Measurements from ENCODE around the gene MPRIP. TPM values are rescaled to one million over a fixed set of nuclear protein-coding genes. Genes with fewer than 3 reads are reported as not detected.
A peak's percentile ranks its signal among the peaks of the same experiment; 100 is the strongest.

MPRIP gene
- total RNA-seq, 1 experiment from 2014 or later: 199 TPM

DNA sequence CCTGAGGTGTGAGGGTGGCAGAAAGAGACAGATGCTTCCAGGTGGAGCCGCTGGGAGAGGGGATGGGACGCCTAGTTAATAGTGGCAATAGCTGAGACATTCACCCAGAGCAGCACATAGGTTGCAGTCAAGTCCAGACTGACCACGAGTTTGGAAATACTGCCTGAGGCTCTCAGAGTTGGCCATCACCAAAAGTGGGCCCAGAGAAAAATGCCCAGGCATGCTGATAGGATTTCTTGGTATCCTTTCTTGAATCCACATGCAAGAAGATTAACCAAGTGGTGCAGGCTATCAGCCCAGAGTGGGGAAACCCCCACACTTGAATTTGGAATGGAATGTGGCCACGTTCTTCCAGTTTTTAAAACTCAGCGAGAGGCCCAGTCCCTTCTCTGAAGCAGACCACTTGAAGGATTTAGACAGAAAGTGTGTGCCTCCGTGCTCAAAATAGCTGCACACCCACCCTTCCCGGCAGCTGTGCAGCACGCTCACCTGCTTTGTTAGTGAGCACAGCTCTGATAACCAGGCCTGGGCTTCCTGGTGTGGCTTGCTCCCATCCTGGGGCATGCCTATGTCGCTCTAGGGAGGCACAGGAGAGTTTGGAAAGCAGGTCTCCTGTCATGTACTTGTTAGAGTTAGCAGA is 128.2 kb downstream of the MPRIP start:
- no peaks in the 10 kb centered on the region for H3K27me3 ChIP-seq (replicated peaks)
- H3K9me3 ChIP-seq (replicated peaks): no peaks in the 10 kb centered on the region
- no peak overlapping the region for H3K4me3 ChIP-seq
- peaks cover 53% of the 10 kb centered on the region for H3K4me1 ChIP-seq (replicated peaks)
- DNase-seq (ENCODE audit: low read depth in 1 of 2, low spot score in 2 of 2): no peak
- H3K27ac ChIP-seq: no peak overlapping the region
- H3K36me3 ChIP-seq: peaks cover 97% of the 10 kb centered on the region

- H3K36me3 ChIP-seq: peaks cover 97% of the 10 kb centered on the region
Measured at GRCh38 chr17:17171186-17171585, 128.9 kb downstream of the MPRIP start.

DNA sequence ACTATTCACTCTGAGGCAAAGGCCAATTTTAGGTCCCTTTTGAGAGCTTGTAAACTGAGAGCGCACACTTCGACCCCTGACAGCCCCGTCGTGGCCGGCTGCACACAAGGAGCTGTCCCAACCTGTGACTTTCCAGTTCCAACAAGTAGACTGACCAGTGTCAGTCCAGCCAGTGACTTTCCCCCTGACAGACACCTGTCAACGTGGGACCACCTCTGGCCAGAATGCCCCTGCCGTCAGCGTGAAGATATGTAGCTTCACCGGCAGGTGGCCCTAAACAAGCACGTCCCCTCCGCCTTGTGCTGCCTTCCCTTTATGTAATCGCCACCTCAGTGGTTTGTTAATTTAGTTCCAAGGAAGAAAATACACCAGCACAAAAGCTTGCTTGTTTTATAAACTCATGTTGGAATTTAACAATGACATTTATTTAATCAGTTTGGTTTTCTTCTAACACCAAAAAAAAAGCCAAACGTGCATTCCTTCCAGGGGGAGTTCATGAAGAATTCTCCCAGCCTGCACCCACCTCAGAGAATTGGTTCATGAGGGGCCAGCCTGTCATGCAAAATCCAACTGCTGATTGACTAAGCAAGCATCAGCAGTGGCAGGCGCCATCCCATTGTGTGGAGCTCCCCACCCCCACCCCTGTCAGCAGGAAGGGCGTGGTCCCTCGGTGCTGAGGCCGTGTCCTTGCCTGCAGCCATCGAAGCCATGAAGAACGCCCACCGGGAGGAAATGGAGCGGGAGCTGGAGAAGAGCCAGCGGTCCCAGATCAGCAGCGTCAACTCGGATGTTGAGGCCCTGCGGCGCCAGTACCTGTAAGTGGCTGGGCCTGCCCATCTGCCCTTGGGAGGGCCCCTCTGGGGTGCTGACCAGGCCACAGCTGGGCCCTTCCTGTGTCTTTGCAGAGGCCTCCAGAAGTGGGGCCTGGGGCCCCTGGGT is 130.0 kb downstream of the MPRIP start:
- H3K36me3 ChIP-seq: peaks cover 97% of the 10 kb centered on the region
- no peak overlapping the region for H3K4me3 ChIP-seq
- H3K27ac ChIP-seq: peak overlapping the region; percentile 53
- peaks cover 47% of the 10 kb centered on the region for H3K4me1 ChIP-seq (replicated peaks)
- DNase-seq (ENCODE audit: low read depth in 1 of 2, low spot score in 2 of 2): peak; percentile 52 to 79
- no peaks in the 10 kb centered on the region for H3K27me3 ChIP-seq (replicated peaks)
- no peaks in the 10 kb centered on the region for H3K9me3 ChIP-seq (replicated peaks)

More at GRCh38 chr17:17171186-17171585, 128.9 kb downstream of the MPRIP start:
- H3K9me3 ChIP-seq (replicated peaks): no peaks in the 10 kb centered on the region
- peak overlapping the region; percentile 53; the same call in 1 of the 2 replicates for H3K27ac ChIP-seq
- H3K4me1 ChIP-seq (replicated peaks): peaks cover 53% of the 10 kb centered on the region
- no peak overlapping the region for H3K4me3 ChIP-seq
- DNase-seq (ENCODE audit: low read depth in 1 of 2, low spot score in 2 of 2): no peak
- no peaks in the 10 kb centered on the region for H3K27me3 ChIP-seq (replicated peaks)

DNA sequence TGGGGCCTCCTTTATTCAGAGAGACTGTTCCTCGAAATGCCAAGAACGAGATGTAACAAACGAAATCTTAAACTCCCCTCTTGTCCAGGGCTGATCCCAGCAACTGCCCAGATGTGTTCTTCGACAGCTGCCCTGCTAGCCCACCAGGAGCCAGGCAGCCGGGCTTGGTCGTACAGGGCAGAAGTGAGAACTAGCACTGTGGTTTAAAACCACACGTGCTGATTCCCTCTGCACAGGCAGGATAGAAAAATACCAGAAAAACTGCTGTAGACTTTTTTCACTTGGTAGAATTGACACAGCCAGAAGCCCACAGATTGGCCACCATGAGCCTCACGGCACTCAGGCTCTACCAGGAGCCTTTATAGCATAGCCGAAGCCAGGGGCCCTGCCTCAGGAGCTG is 130.7 kb downstream of the MPRIP start:
- H3K9me3 ChIP-seq (replicated peaks): no peaks in the 10 kb centered on the region
- H3K27me3 ChIP-seq (replicated peaks): no peaks in the 10 kb centered on the region
- DNase-seq (ENCODE audit: low read depth in 1 of 2, low spot score in 2 of 2): no peak
- H3K36me3 ChIP-seq: peaks cover 97% of the 10 kb centered on the region
- H3K4me1 ChIP-seq (replicated peaks): peaks cover 40% of the 10 kb centered on the region
- peak overlapping the region; percentile 53 for H3K27ac ChIP-seq
- H3K4me3 ChIP-seq: no peak overlapping the region

DNA sequence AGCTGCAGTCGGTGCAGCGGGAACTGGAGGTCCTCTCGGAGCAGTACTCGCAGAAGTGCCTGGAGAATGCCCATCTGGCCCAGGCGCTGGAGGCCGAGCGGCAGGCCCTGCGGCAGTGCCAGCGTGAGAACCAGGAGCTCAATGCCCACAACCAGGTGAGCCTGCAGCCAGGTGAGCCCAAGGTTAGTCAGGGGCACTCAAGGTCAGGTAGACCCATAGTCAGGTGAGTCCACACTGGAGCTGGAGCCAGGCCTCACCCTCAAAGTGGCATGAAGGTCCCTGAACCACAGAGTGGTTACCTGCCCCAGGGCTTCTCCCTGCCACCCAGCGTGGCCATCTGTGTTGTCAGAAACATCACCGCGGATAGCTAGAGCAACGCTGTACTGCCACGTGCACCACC is 131.7 kb downstream of the MPRIP start:
- Histone ChIP-seq H3K27me3 (replicated peaks) (no peaks in the 10 kb centered on the region), H3K27ac (no peak overlapping the region), H3K9me3 (replicated peaks) (no peaks in the 10 kb centered on the region), H3K36me3 (peaks cover 96% of the 10 kb centered on the region), H3K4me3 (no peak overlapping the region), H3K4me1 (replicated peaks) (peaks cover 44% of the 10 kb centered on the region)
- no peak for DNase-seq (ENCODE audit: low read depth in 1 of 2, low spot score in 2 of 2)

- no peak overlapping the region for H3K4me3 ChIP-seq
- DNase-seq (ENCODE audit: low read depth in 1 of 2, low spot score in 2 of 2): no peak
- no peaks in the 10 kb centered on the region for H3K9me3 ChIP-seq (replicated peaks)
- H3K27me3 ChIP-seq (replicated peaks): no peaks in the 10 kb centered on the region
- peaks cover 96% of the 10 kb centered on the region for H3K36me3 ChIP-seq
- H3K4me1 ChIP-seq (replicated peaks): peaks cover 45% of the 10 kb centered on the region
- H3K27ac ChIP-seq: no peak overlapping the region
Measured at GRCh38 chr17:17175340-17175739, 133.1 kb downstream of the MPRIP start.

DNA sequence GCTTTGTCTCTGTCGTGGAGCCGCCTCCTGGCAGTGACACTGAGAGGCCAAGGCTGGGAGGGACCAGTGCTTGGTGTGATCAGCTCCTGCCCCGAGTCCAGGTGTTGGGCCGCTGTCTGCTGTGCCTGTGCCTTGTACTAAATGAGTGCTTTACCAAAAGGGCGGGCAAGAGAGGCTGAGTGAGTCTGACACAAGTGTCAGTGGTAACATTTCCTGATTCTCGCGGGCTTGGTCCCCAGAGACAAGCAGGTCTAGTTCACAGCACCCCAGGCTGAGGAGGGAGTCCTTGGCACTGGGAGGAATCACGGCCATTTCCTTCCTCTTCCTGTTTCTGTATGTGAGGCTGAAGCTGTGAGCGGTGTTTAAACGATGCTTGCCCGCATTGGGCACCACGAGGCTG is 133.7 kb downstream of the MPRIP start:
- peaks cover 96% of the 10 kb centered on the region for H3K36me3 ChIP-seq
- no peak for DNase-seq (ENCODE audit: low read depth in 1 of 2, low spot score in 2 of 2)
- no peak overlapping the region for H3K27ac ChIP-seq
- H3K4me3 ChIP-seq: no peak overlapping the region
- no peaks in the 10 kb centered on the region for H3K27me3 ChIP-seq (replicated peaks)
- no peaks in the 10 kb centered on the region for H3K9me3 ChIP-seq (replicated peaks)
- peaks cover 39% of the 10 kb centered on the region for H3K4me1 ChIP-seq (replicated peaks)

DNA sequence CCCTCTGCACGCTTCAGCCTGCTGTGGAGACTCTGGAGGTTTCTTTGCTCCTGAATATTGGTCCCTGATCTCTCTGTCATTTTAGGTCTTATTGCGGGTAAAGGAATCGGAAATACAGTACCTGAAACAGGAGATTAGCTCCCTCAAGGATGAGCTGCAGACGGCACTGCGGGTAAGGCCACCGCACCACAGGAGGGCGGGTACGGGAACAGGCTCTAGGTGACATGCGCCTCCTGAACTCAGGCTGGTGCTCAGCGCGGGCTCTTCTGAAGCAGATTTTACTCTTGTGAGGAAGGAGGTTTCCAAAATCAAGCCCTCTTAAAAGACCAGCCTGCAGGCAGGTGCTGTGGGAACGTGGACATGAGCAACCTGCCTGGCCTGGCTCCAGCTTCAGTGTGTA is 134.1 kb downstream of the MPRIP start:
- Histone ChIP-seq H3K36me3 (peaks cover 96% of the 10 kb centered on the region), H3K4me3 (no peak overlapping the region)

DNA sequence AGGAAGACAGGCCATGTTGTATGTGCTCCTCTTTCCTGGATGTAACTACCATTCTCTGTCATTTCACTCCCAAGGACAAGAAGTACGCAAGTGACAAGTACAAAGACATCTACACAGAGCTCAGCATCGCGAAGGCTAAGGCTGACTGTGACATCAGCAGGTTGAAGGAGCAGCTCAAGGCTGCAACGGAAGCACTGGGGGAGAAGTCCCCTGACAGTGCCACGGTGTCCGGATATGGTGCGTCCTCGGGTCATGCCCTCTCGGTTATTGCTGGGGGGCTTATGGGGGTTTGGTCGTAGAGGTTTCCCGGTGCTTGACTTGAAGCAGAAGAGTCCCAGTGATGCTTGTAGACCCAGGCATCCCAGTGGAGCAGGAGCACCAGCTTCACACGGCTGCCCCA is 134.9 kb downstream of the MPRIP start:
- Histone ChIP-seq H3K27me3 (replicated peaks) (no peaks in the 10 kb centered on the region), H3K4me3 (no peak overlapping the region), H3K27ac (no peak overlapping the region), H3K9me3 (replicated peaks) (no peaks in the 10 kb centered on the region), H3K4me1 (replicated peaks) (peaks cover 26% of the 10 kb centered on the region), H3K36me3 (peaks cover 96% of the 10 kb centered on the region)
- DNase-seq (ENCODE audit: low read depth in 1 of 2, low spot score in 2 of 2): no peak

More for the DNA sequence above, 134.1 kb downstream of the MPRIP start:
- DNase-seq (ENCODE audit: low read depth in 1 of 2, low spot score in 2 of 2): no peak
- Histone ChIP-seq H3K27me3 (replicated peaks) (no peaks in the 10 kb centered on the region), H3K27ac (no peak overlapping the region), H3K9me3 (replicated peaks) (no peaks in the 10 kb centered on the region), H3K4me1 (replicated peaks) (peaks cover 35% of the 10 kb centered on the region)

- peaks cover 15% of the 10 kb centered on the region for H3K4me1 ChIP-seq (replicated peaks)
- H3K4me3 ChIP-seq: no peak overlapping the region
- no peak for DNase-seq (ENCODE audit: low read depth in 1 of 2, low spot score in 2 of 2)
- H3K9me3 ChIP-seq (replicated peaks): no peaks in the 10 kb centered on the region
- peaks cover 96% of the 10 kb centered on the region for H3K36me3 ChIP-seq
- H3K27me3 ChIP-seq (replicated peaks): no peaks in the 10 kb centered on the region
- H3K27ac ChIP-seq: no peak overlapping the region
Measured at GRCh38 chr17:17179371-17179827, 137.1 kb downstream of the MPRIP start.

DNA sequence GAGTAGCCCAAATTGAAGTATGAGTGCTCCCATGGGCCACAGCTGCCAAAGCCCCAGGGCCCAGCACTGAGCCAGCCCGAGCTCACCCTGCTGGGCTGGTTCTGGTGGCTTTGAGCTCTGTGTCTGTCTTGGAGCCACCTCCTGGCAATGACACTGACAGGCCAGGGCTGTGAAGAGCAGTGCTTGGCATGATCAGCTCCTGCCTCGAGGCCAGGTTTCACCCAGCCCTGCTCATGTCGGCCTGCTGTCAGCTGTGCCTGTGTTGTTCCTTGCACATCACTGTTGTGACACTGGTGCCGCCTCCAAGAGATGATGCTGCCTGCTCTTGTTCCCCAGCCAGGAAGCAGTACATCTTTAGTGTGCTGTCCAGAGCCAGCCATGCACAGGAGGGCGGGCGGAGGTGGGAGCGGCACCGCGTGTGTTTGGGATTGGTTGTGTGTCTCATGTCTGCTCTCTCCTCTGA is 137.9 kb downstream of the MPRIP start:
- DNase-seq (ENCODE audit: low read depth in 1 of 2, low spot score in 2 of 2): no peak
- H3K27me3 ChIP-seq (replicated peaks): no peaks in the 10 kb centered on the region
- H3K4me3 ChIP-seq: no peak overlapping the region
- H3K4me1 ChIP-seq (replicated peaks): peaks cover 15% of the 10 kb centered on the region
- no peaks in the 10 kb centered on the region for H3K9me3 ChIP-seq (replicated peaks)
- H3K36me3 ChIP-seq: peaks cover 92% of the 10 kb centered on the region
- H3K27ac ChIP-seq: no peak overlapping the region

DNA sequence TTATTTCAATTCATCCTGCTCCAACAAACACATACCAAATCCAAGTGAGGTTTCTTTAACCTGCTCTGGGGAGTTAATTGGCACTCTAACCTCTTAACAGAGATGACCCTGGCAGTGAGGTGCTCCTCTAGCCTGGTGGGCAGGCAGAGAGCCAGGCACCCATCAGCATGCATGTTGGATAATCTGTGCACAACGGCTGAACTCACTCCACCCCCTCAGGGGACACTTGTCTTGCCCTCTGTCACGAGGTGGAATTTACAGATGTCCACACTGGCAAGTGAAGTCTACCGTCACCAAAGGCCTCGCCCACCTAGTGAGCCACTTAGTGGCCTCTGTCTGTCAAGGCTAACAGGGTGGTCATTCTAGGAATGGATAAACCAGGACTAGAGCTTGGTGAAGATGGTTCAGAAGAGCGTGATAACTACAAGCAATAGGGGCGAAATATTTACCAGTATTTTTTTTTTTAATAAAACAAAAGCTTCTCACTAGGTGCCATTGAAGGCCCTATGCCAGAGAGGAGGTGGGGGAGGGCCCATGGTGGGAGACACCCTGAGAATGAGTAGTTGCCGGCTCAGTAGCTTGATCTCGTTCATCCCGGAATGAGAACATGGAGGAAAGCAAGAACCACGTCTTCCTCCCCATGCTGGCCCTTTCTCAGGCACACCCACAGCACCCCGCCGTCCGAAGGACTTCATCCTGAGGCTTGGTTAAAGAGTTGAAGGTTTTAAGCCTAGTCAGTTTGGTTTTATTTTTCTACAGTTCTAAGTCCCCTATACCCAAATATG is 138.7 kb downstream of the MPRIP start:
- H3K9me3 ChIP-seq (replicated peaks): no peaks in the 10 kb centered on the region
- H3K4me3 ChIP-seq: no peak overlapping the region
- H3K4me1 ChIP-seq (replicated peaks): peaks cover 17% of the 10 kb centered on the region
- H3K36me3 ChIP-seq: peaks cover 91% of the 10 kb centered on the region
- no peak for DNase-seq (ENCODE audit: low read depth in 1 of 2, low spot score in 2 of 2)
- H3K27me3 ChIP-seq (replicated peaks): no peaks in the 10 kb centered on the region
- H3K27ac ChIP-seq: no peak overlapping the region

Data from SJSA1 (cell line).